ENCODE results near the gene ROPN1L. TPM values are rescaled to one million over a fixed set of nuclear protein-coding genes. Genes with fewer than 3 reads are reported as not detected.

The ROPN1L gene
- total RNA-seq, 1 donor from 2014 or later = not detected

DNA sequence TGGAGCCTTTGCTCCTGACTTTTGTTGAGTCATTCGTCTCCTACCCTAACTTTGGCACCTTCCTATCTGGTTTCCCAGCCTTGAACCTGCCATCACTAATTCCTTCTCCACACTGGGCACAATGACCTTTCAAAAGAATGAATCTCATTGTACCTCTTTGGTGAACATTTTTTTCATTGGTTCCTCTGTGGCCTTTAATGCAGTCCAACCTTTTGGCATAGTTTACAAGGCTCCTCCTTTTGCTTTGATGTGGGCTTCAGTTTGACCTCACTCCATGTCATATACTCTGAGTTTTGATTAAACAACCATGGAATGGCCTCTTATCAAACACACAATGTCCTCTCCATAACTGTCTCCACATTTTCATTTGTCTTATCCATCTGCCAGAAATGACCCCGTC is 14.5 kb upstream of the ROPN1L start:
- Mint-ChIP-seq H3K4me1 (ENCODE audit: low read depth, unreplicated experiment) (peaks cover 19% of the 10 kb centered on the region), H3K9me3 (ENCODE audit: unreplicated experiment) (peaks cover 3% of the 10 kb centered on the region), H3K4me3 (ENCODE audit: unreplicated experiment) (no peak overlapping the region), H3K27me3 (ENCODE audit: unreplicated experiment) (peaks cover 1% of the 10 kb centered on the region), H3K36me3 (ENCODE audit: unreplicated experiment) (no peaks in the 10 kb centered on the region), H3K27ac (ENCODE audit: unreplicated experiment) (no peak overlapping the region)
- DNase-seq = no peak
- no peak for TF ChIP-seq CTCF (IDR thresholded peaks at IDR 0.05; ENCODE audit: partially characterized antibody, unreplicated experiment)

- no peaks in the 10 kb centered on the region for H3K36me3 Mint-ChIP-seq (ENCODE audit: unreplicated experiment)
- peaks cover 7% of the 10 kb centered on the region for H3K27me3 Mint-ChIP-seq (ENCODE audit: unreplicated experiment)
- TF ChIP-seq CTCF (IDR thresholded peaks at IDR 0.05; ENCODE audit: partially characterized antibody, unreplicated experiment) = no peak
Measured at GRCh38 chr5:10427978-10428377, 13.7 kb upstream of the ROPN1L start.

GRCh38 chr5:10431415-10431814 is 10.3 kb upstream of the ROPN1L start:
- Mint-ChIP-seq H3K27ac (ENCODE audit: unreplicated experiment) (peak overlapping the region; percentile 97), H3K4me3 (ENCODE audit: unreplicated experiment) (peak overlapping the region; percentile 0), H3K9me3 (ENCODE audit: unreplicated experiment) (peaks cover 7% of the 10 kb centered on the region), H3K36me3 (ENCODE audit: unreplicated experiment) (no peaks in the 10 kb centered on the region), H3K27me3 (ENCODE audit: unreplicated experiment) (peaks cover 7% of the 10 kb centered on the region), H3K4me1 (ENCODE audit: low read depth, unreplicated experiment) (peaks cover 24% of the 10 kb centered on the region)
- no peak for TF ChIP-seq CTCF (IDR thresholded peaks at IDR 0.05; ENCODE audit: partially characterized antibody, unreplicated experiment)
- no peak for DNase-seq

More at GRCh38 chr5:10427978-10428377, 13.7 kb upstream of the ROPN1L start:
- H3K27ac Mint-ChIP-seq (ENCODE audit: unreplicated experiment) = no peak overlapping the region
- no peak for DNase-seq
- H3K4me3 Mint-ChIP-seq (ENCODE audit: unreplicated experiment) = no peak overlapping the region
- peaks cover 24% of the 10 kb centered on the region for H3K4me1 Mint-ChIP-seq (ENCODE audit: low read depth, unreplicated experiment)
- H3K9me3 Mint-ChIP-seq (ENCODE audit: unreplicated experiment) = peaks cover 7% of the 10 kb centered on the region

- H3K4me3 Mint-ChIP-seq (ENCODE audit: unreplicated experiment) = peak overlapping the region; percentile 65
- no peaks in the 10 kb centered on the region for H3K36me3 Mint-ChIP-seq (ENCODE audit: unreplicated experiment)
- no peak for TF ChIP-seq CTCF (IDR thresholded peaks at IDR 0.05; ENCODE audit: partially characterized antibody, unreplicated experiment)
- peaks cover 7% of the 10 kb centered on the region for H3K9me3 Mint-ChIP-seq (ENCODE audit: unreplicated experiment)
- H3K27ac Mint-ChIP-seq (ENCODE audit: unreplicated experiment) = peak overlapping the region; percentile 97
- peaks cover 5% of the 10 kb centered on the region for H3K27me3 Mint-ChIP-seq (ENCODE audit: unreplicated experiment)
- DNase-seq = peak; percentile 70
- peaks cover 24% of the 10 kb centered on the region for H3K4me1 Mint-ChIP-seq (ENCODE audit: low read depth, unreplicated experiment)
Measured at GRCh38 chr5:10432059-10433008, 9.3 kb upstream of the ROPN1L start.

GRCh38 chr5:10434392-10434791 is 7.3 kb upstream of the ROPN1L start:
- Mint-ChIP-seq H3K36me3 (ENCODE audit: unreplicated experiment) (no peaks in the 10 kb centered on the region), H3K4me1 (ENCODE audit: low read depth, unreplicated experiment) (peaks cover 29% of the 10 kb centered on the region), H3K27me3 (ENCODE audit: unreplicated experiment) (peaks cover 5% of the 10 kb centered on the region), H3K27ac (ENCODE audit: unreplicated experiment) (peak overlapping the region; percentile 30), H3K9me3 (ENCODE audit: unreplicated experiment) (peaks cover 7% of the 10 kb centered on the region), H3K4me3 (ENCODE audit: unreplicated experiment) (no peak overlapping the region)
- no peak for DNase-seq
- no peak for TF ChIP-seq CTCF (IDR thresholded peaks at IDR 0.05; ENCODE audit: partially characterized antibody, unreplicated experiment)

Data from glutamatergic neuron (in vitro differentiated cells).